H1 (cell line): Measurements from ENCODE around the gene ARHGAP21. TPM values are rescaled to one million over a fixed set of nuclear protein-coding genes. Genes with fewer than 3 reads are reported as not detected.

Experiments
- CTCF ChIA-PET: fragments of 300-600 bp; sonication (Branson Sonifier 250); formaldehyde crosslinking; loops from one replicate; lab custom pipeline; 2021; ENCODE audit not compliant: partially characterized antibody; lab: Charles Lee
- POLR2A ChIA-PET: fragments of 300-600 bp; sonication (Branson Sonifier 250); formaldehyde crosslinking; loops from one replicate; lab custom pipeline; 2021; ENCODE audit warnings: inconsistent platforms; ENCODE audit not compliant: partially characterized antibody; lab: Charles Lee
- DNase-seq, 2 experiments: peaks; one replicate each; pipeline versions ENCODE4 v3.0.0 to v3.0.0-alpha.2; 2010 to 2022; ENCODE audit warnings: low spot score in 2 of 2, low read depth in 1 of 2, mixed read lengths in 1 of 2
- FAIRE-seq: peaks from 2 replicates; lab custom pipeline; 2011; peaks lifted over from hg19 to GRCh38; lab: Jason Lieb, UNC
- H2AFZ ChIP-seq: 2 replicates; pipeline ENCODE4 v1.8.1; 2012; ENCODE audit warnings: low read length, inconsistent platforms
- H2AK5ac ChIP-seq: 2 replicates; pipeline ENCODE4 v1.6.1; 2013; ENCODE audit warnings: low read depth, low read length
- H2BK120ac ChIP-seq: replicated peaks from 2 replicates; pipeline ENCODE3; 2013; ENCODE audit warnings: low read depth, low read length, inconsistent platforms
- H2BK12ac ChIP-seq: 2 replicates; pipeline ENCODE4 v1.6.1; 2013; ENCODE audit warnings: low read depth, low read length
- H2BK15ac ChIP-seq: 2 replicates; pipeline ENCODE4 v1.6.1; 2013; ENCODE audit warnings: low read length
- H2BK20ac ChIP-seq: 2 replicates; pipeline ENCODE4 v1.6.1; 2013; ENCODE audit warnings: low read length
- H2BK5ac ChIP-seq: 2 replicates; pipeline ENCODE4 v1.6.1; 2013; ENCODE audit warnings: low read depth, low read length
- H3K14ac ChIP-seq: 2 replicates; pipeline ENCODE4 v1.6.1; 2013; ENCODE audit warnings: inconsistent platforms; ENCODE audit not compliant: insufficient read length
- H3K18ac ChIP-seq: 2 replicates; pipeline ENCODE4 v1.6.1; 2013; ENCODE audit warnings: low read length; ENCODE audit errors: extremely low read depth
- H3K23ac ChIP-seq: 2 replicates; pipeline ENCODE4 v1.6.1; 2013; ENCODE audit warnings: inconsistent platforms; ENCODE audit not compliant: insufficient read length
- H3K23me2 ChIP-seq: 2 replicates; pipeline ENCODE4 v1.6.1; 2013; ENCODE audit warnings: low read depth, low read length
- H3K27ac ChIP-seq: 2 replicates; pipeline ENCODE4 v1.6.1; 2011; ENCODE audit warnings: low read depth, low read length, inconsistent platforms
- H3K27me3 ChIP-seq, 4 experiments: replicated peaks in 1 of 4; 1 replicate in 1 of 4; 2 replicates in 3 of 4; pipeline versions ENCODE4 v1.6.1 to v1.8.1; 2011 to 2013; ENCODE audit warnings: low read length in 3 of 4, mild to moderate bottlenecking in 3 of 4, inconsistent platforms in 2 of 4, mixed read lengths in 2 of 4, moderate library complexity in 1 of 4; ENCODE audit not compliant: control insufficient read depth in 3 of 4, insufficient read depth in 3 of 4; ENCODE audit errors: extremely low read depth in 1 of 4
- H3K36me3 ChIP-seq, 4 experiments: 2 replicates each; pipeline versions ENCODE4 v1.6.1 to v1.8.1; 2011 to 2013; ENCODE audit warnings: mild to moderate bottlenecking in 4 of 4, low read length in 3 of 4, moderate library complexity in 2 of 4, control low read depth in 1 of 4, inconsistent platforms in 1 of 4; ENCODE audit not compliant: insufficient read depth in 4 of 4, control insufficient read depth in 2 of 4
- H3K4ac ChIP-seq: replicated peaks from 2 replicates; pipeline ENCODE3; 2013; ENCODE audit warnings: low read length, low read depth, mixed read lengths, inconsistent platforms; ENCODE audit not compliant: insufficient read length
- H3K4me1 ChIP-seq, 4 experiments: replicated peaks in 1 of 4; 1 replicate in 1 of 4; 2 replicates in 3 of 4; pipeline versions ENCODE4 v1.6.1 to v1.8.1; 2011 to 2013; ENCODE audit warnings: low read length in 3 of 4, inconsistent platforms in 2 of 4, mixed read lengths in 1 of 4; ENCODE audit not compliant: insufficient read depth in 4 of 4, control insufficient read depth in 3 of 4
- H3K4me2 ChIP-seq, 2 experiments: 2 replicates each; pipeline versions ENCODE4 v1.6.1 to v1.8.1; 2011 to 2013; ENCODE audit warnings: low read depth in 2 of 2, low read length in 2 of 2, control low read depth in 1 of 2, inconsistent platforms in 1 of 2, mild to moderate bottlenecking in 1 of 2; ENCODE audit not compliant: insufficient read depth in 1 of 2
- H3K4me3 ChIP-seq, 4 experiments: fragments of 200-600, 300-600 bp in 1 of 4; sonication (generic), shearing (Covaris generic), sonication (Bioruptor Twin) in 1 of 4; 2 replicates each; pipeline versions ENCODE4 v1.5.1 to v1.8.1; 2011 to 2016; ENCODE audit warnings: low read length in 4 of 4, low read depth in 3 of 4, control low read depth in 2 of 4, inconsistent platforms in 2 of 4, mild to moderate bottlenecking in 2 of 4, mixed read lengths in 1 of 4, moderate library complexity in 1 of 4; ENCODE audit not compliant: insufficient read depth in 2 of 4; ENCODE audit errors: extremely low read depth in 1 of 4
- H3K56ac ChIP-seq: replicated peaks from 2 replicates; pipeline ENCODE3; 2013; ENCODE audit warnings: low read depth, mild to moderate bottlenecking, mixed read lengths, low read length, inconsistent platforms; ENCODE audit not compliant: insufficient read length
- H3K79me1 ChIP-seq: 2 replicates; pipeline ENCODE4 v1.6.1; 2013; ENCODE audit warnings: low read depth, low read length, control low read depth
- H3K79me2 ChIP-seq, 2 experiments: 2 replicates each; pipeline versions ENCODE4 v1.6.1 to v1.8.1; 2012 to 2013; ENCODE audit warnings: low read length in 2 of 2, mild to moderate bottlenecking in 2 of 2, inconsistent platforms in 1 of 2; ENCODE audit not compliant: insufficient read depth in 2 of 2, control insufficient read depth in 1 of 2
- H3K9ac ChIP-seq, 4 experiments: replicated peaks in 1 of 4; 1 replicate in 1 of 4; 2 replicates in 3 of 4; pipeline versions ENCODE4 v1.6.1 to v1.8.1; 2011 to 2013; ENCODE audit warnings: low read depth in 3 of 4, low read length in 3 of 4, control low read depth in 2 of 4, mild to moderate bottlenecking in 2 of 4, moderate library complexity in 2 of 4, inconsistent platforms in 1 of 4; ENCODE audit errors: extremely low read depth in 1 of 4
- H3K9me3 ChIP-seq, 2 experiments: 2 replicates each; pipeline versions ENCODE4 v1.6.1 to v1.8.1; 2012 to 2013; ENCODE audit warnings: mild to moderate bottlenecking in 2 of 2, moderate library complexity in 2 of 2, control low read depth in 1 of 2, inconsistent platforms in 1 of 2, low read depth in 1 of 2, low read length in 1 of 2, mixed read lengths in 1 of 2; ENCODE audit not compliant: insufficient read depth in 2 of 2
- H4K20me1 ChIP-seq, 2 experiments: replicated peaks in 1 of 2; 2 replicates each; pipeline versions ENCODE3 to v1.8.1; 2011 to 2013; ENCODE audit warnings: inconsistent platforms in 2 of 2, low read length in 2 of 2, mild to moderate bottlenecking in 1 of 2; ENCODE audit not compliant: insufficient read depth in 2 of 2, control insufficient read depth in 1 of 2
- H4K5ac ChIP-seq: 2 replicates; pipeline ENCODE4 v1.6.1; 2013; ENCODE audit warnings: low read length, low read depth, mixed read lengths, inconsistent platforms; ENCODE audit not compliant: insufficient read length
- H4K8ac ChIP-seq: 2 replicates; pipeline ENCODE4 v1.8.0; 2013; ENCODE audit warnings: mild to moderate bottlenecking, moderate library complexity, low read length, inconsistent platforms; ENCODE audit not compliant: insufficient read depth; ENCODE audit errors: extremely low read depth
- H4K91ac ChIP-seq: replicated peaks from 2 replicates; pipeline ENCODE3; 2013; ENCODE audit warnings: low read length, mixed read lengths, inconsistent platforms; ENCODE audit not compliant: insufficient read length
- ATF3 ChIP-seq: IDR thresholded peaks from 2 replicates; pipeline ENCODE4 v1.6.1; 2011; ENCODE audit warnings: low read depth, mild to moderate bottlenecking, low read length; ENCODE audit not compliant: insufficient read depth
- GTF2F1 ChIP-seq: IDR thresholded peaks from 2 replicates; pipeline ENCODE4 v1.6.1; 2012; ENCODE audit warnings: low read depth, low read length, improper control_type of control experiment, borderline replicate concordance
- KDM1A ChIP-seq: fragments of 200-600, 300-600 bp; sonication (generic); IDR thresholded peaks from 2 replicates; pipeline ENCODE4 v1.7.1; 2016; ENCODE audit warnings: mild to moderate bottlenecking, low read length, borderline replicate concordance
- RFX5 ChIP-seq: IDR thresholded peaks from 2 replicates; pipeline ENCODE4 v1.6.1; 2011; ENCODE audit warnings: low read depth, low read length, improper control_type of control experiment, borderline replicate concordance
- SP2 ChIP-seq: IDR thresholded peaks from 2 replicates; pipeline ENCODE4 v1.6.1; 2012; ENCODE audit warnings: mild to moderate bottlenecking, low read length, inconsistent platforms
- SP4 ChIP-seq: IDR thresholded peaks from 2 replicates; pipeline ENCODE4 v1.6.1; 2012; ENCODE audit warnings: low read length, inconsistent platforms
- SRF ChIP-seq: IDR thresholded peaks from 2 replicates; pipeline ENCODE4 v1.6.1; 2011; ENCODE audit warnings: mild to moderate bottlenecking, low read depth, low read length, moderate library complexity
- TAF1 ChIP-seq: IDR thresholded peaks from 2 replicates; pipeline ENCODE4 v1.6.1; 2011; ENCODE audit warnings: mild to moderate bottlenecking, low read depth, low read length
- TEAD4 ChIP-seq: IDR thresholded peaks from 2 replicates; pipeline ENCODE4 v1.6.1; 2012; ENCODE audit warnings: low read depth, low read length, inconsistent platforms, mixed read lengths
- polyA plus RNA-seq, 7 experiments: library from polyadenylated mRNA; depleted of rRNA in 3 of 7; stranded (reverse) in 5 of 7; unstranded in 2 of 7; fragments of >200 nt in 5 of 7; fragments of 200-250 nt in 2 of 7; gene quantifications; 1 replicate in 5 of 7; 2 replicates in 1 of 7; 4 replicates in 1 of 7; pipeline versions ENCODE4 v1.2.1 to v1.2.3, GENCODE V29; 2011 to 2013; ENCODE audit warnings: missing spikeins in 2 of 7, mixed read lengths in 2 of 7
- total RNA-seq: library from RNA; stranded (reverse); fragmentation: NEBNext Ultra II Directional; extraction: Animal tissue kit (Norgen Biotek cat#: 25700); gene quantifications from 2 replicates; pipeline ENCODE4 v1.2.1, GENCODE V29; 2021
- TF ChIP-seq, protein P1 (sequence below): IDR thresholded peaks from 2 replicates; pipeline ENCODE4 v1.6.1; 2012; ENCODE audit warnings: inconsistent platforms

The ARHGAP21 gene
- total and polyA plus RNA-seq, 2 of the 8 experiments (the other 6 are each of a cell fraction or from before 2014, with no cell fraction given), result 14.4 to 35.3 TPM

DNA sequence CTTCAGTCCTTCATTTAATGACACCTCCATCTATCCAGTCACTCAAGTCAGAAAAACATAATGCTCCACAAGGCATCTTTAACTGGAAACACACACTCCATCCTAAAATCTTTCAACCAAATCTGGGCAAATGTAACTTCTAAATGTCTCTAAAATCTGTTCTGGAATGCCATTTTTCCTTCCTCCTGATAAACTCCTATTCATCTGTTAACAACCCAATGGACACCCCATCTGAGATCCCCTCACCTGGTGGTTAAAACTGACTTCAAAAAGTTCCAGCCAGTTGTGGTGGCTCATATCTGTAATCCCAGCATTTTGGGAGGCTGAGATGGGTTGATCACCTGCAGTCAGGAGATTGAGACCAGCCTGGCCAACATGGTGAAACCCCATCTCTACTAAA is 78.7 kb downstream of the ARHGAP21 start:
- H3K4me1 ChIP-seq, result peaks cover 0 to 3% (median 0%) of the 10 kb centered on the region in 4 experiments; a peak in 2 of 7 replicates
- no peak overlapping the region for H2BK15ac ChIP-seq
- no peak overlapping the region for H2AK5ac ChIP-seq
- no peak overlapping the region for H4K5ac ChIP-seq
- no peak overlapping the region for H3K56ac ChIP-seq
- H3K23ac ChIP-seq, result no peak overlapping the region
- no peak overlapping the region for H2AFZ ChIP-seq
- H3K18ac ChIP-seq, result no peak overlapping the region
- no peaks in the 10 kb centered on the region for H3K79me1 ChIP-seq
- no peaks in the 10 kb centered on the region for H3K9me3 ChIP-seq
- H3K9ac ChIP-seq, result no peak overlapping the region
- DNase-seq (no peak), FAIRE-seq (no peak)
- H3K36me3 ChIP-seq, result no peaks in the 10 kb centered on the region
- H2BK5ac ChIP-seq, result no peak overlapping the region
- no peak overlapping the region for H3K4ac ChIP-seq
- no peak overlapping the region for H3K14ac ChIP-seq
- no peak overlapping the region for H2BK120ac ChIP-seq
- H4K8ac ChIP-seq, result no peak overlapping the region
- no peak overlapping the region for H3K4me3 ChIP-seq
- no peak overlapping the region for H2BK20ac ChIP-seq
- CTCF ChIA-PET, result interaction anchor here (0.7 kb wide), 1 partner anchor 28 kb away, joined by 3 read pairs; no protein-coding TSS in a partner anchor
- H3K23me2 ChIP-seq, result no peaks in the 10 kb centered on the region
- H3K4me2 ChIP-seq, result no peak overlapping the region
- no peak overlapping the region for H3K27ac ChIP-seq
- H3K27me3 ChIP-seq, result peaks cover 0 to 1% (median 0%) of the 10 kb centered on the region in 4 experiments; a peak in 1 of 7 replicates
- no peak for TF ChIP-seq TAF1
- no peak for TF ChIP-seq GTF2F1
- no peak for TF ChIP-seq ATF3
- TF ChIP-seq, protein P1, sequence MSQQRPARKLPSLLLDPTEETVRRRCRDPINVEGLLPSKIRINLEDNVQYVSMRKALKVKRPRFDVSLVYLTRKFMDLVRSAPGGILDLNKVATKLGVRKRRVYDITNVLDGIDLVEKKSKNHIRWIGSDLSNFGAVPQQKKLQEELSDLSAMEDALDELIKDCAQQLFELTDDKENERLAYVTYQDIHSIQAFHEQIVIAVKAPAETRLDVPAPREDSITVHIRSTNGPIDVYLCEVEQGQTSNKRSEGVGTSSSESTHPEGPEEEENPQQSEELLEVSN, result no peak
- TF ChIP-seq SRF, result no peak
- no peak for TF ChIP-seq TEAD4
- TF ChIP-seq SP4, result no peak
- no peak for TF ChIP-seq SP2
- TF ChIP-seq RFX5, result no peak
- no peak for TF ChIP-seq KDM1A
- H2BK12ac ChIP-seq, result no peak overlapping the region
- POLR2A ChIA-PET, result interaction anchor here (0.7 kb wide), 1 partner anchor 395 kb away, joined by 3 read pairs; no protein-coding TSS in a partner anchor
- H4K91ac ChIP-seq, result no peak overlapping the region
- H3K79me2 ChIP-seq, result no peaks in the 10 kb centered on the region
- H4K20me1 ChIP-seq, result peaks cover 0 to 2% of the 10 kb centered on the region in 2 experiments
